ENCODE data around the gene IFIT1.

The IFIT1 gene

DNA sequence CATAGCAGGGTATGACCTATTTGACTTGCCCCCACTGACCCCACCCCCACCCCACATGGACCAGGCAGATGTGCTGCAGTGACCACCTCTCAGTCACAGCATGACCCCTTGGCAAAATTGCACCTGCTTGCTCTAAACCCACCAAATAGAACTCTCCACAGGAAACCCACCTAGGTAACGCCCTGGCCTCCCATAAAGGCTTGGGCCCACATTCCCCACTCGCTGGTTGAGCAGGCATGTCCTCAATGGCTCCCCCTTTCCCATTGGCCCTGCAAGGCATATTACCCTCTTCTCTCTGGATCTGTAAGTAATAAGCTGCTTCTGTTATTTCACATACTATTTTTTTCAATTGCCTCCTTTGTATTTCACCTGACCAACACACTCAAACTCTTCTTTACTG, 2.7 kb downstream of the IFIT1 start:
- Histone ChIP-seq H3K9me3 (ENCODE audit: control insufficient read depth, insufficient read depth, low read length) (no peaks in the 10 kb centered on the region), H3K4me2 (ENCODE audit: low read length) (no peak overlapping the region), H3K4me1 (ENCODE audit: control insufficient read depth, low read length) (peaks cover 11% of the 10 kb centered on the region), H3F3A (ENCODE audit: control insufficient read depth, insufficient read depth) (no peaks in the 10 kb centered on the region), H4K20me1 (ENCODE audit: control insufficient read depth, insufficient read depth, low read depth, low read length) (no peaks in the 10 kb centered on the region), H3K4me3 (ENCODE audit: low read length) (no peak overlapping the region), H3K27me3 (ENCODE audit: control insufficient read depth, low read length) (no peaks in the 10 kb centered on the region), H3K79me2 (ENCODE audit: control insufficient read depth, low read length) (no peaks in the 10 kb centered on the region), H3K36me3 (ENCODE audit: control insufficient read depth, low read length) (no peaks in the 10 kb centered on the region), H3K9me2 (replicated peaks; ENCODE audit: control insufficient read depth, low read length) (no peaks in the 10 kb centered on the region; the same call in 1 of the 2 replicates), H3K27ac (ENCODE audit: low read depth, low read length) (no peak overlapping the region)
- TF ChIP-seq CTCF (IDR thresholded peaks at IDR 0.05; ENCODE audit: low read depth, low read length, poor library complexity, severe bottlenecking) (no peak), EZH2phosphoT487 (IDR thresholded peaks at IDR 0.05; ENCODE audit: borderline replicate concordance, low read length) (no peak)

GRCh38 chr10:89398003-89398749, 5.8 kb downstream of the IFIT1 start:
- no peaks in the 10 kb centered on the region for H3F3A ChIP-seq (ENCODE audit: control insufficient read depth, insufficient read depth)

DNA sequence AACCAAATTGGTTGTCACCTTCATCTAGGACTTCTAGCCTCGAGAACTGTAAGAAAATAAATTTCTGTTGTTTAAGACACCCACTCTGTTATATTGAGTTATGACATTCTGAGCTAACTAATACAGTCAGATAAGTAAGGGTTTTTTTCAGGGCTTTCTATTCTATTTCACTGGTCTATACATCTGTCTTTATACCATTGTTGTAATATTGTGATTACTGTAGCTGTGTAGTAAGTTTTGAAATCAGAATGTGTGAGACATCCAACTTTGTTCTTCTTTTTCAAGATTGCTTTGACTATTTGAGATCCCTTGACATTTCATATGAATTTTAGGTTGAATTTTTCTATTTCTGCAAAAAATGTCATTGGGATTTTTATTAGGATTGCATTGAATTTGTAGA, 7.5 kb downstream of the IFIT1 start:
- Histone ChIP-seq H3K27ac (ENCODE audit: low read depth, low read length) (no peak overlapping the region), H3K27me3 (ENCODE audit: control insufficient read depth, low read length) (no peaks in the 10 kb centered on the region), H3K9me2 (replicated peaks; ENCODE audit: control insufficient read depth, low read length) (no peaks in the 10 kb centered on the region), H4K20me1 (ENCODE audit: control insufficient read depth, insufficient read depth, low read depth, low read length) (no peaks in the 10 kb centered on the region), H3K9me3 (ENCODE audit: control insufficient read depth, insufficient read depth, low read length) (no peaks in the 10 kb centered on the region), H3K4me1 (ENCODE audit: control insufficient read depth, low read length) (no peaks in the 10 kb centered on the region), H3K36me3 (ENCODE audit: control insufficient read depth, low read length) (no peaks in the 10 kb centered on the region), H3K4me2 (ENCODE audit: low read length) (no peak overlapping the region), H3K4me3 (ENCODE audit: low read length) (no peak overlapping the region), H3K79me2 (ENCODE audit: control insufficient read depth, low read length) (no peaks in the 10 kb centered on the region), H3F3A (ENCODE audit: control insufficient read depth, insufficient read depth) (no peaks in the 10 kb centered on the region)
- TF ChIP-seq EZH2phosphoT487 (IDR thresholded peaks at IDR 0.05; ENCODE audit: borderline replicate concordance, low read length), result no peak
- no peak for TF ChIP-seq CTCF (IDR thresholded peaks at IDR 0.05; ENCODE audit: low read depth, low read length, poor library complexity, severe bottlenecking)

More at GRCh38 chr10:89398003-89398749, 5.8 kb downstream of the IFIT1 start:
- TF ChIP-seq EZH2phosphoT487 (IDR thresholded peaks at IDR 0.05; ENCODE audit: borderline replicate concordance, low read length) (no peak), CTCF (IDR thresholded peaks at IDR 0.05; ENCODE audit: low read depth, low read length, poor library complexity, severe bottlenecking) (no peak)
- Histone ChIP-seq H3K79me2 (ENCODE audit: control insufficient read depth, low read length) (no peaks in the 10 kb centered on the region), H3K27me3 (ENCODE audit: control insufficient read depth, low read length) (no peaks in the 10 kb centered on the region), H3K36me3 (ENCODE audit: control insufficient read depth, low read length) (no peaks in the 10 kb centered on the region), H3K27ac (ENCODE audit: low read depth, low read length) (no peak overlapping the region), H3K4me1 (ENCODE audit: control insufficient read depth, low read length) (no peaks in the 10 kb centered on the region), H3K4me2 (ENCODE audit: low read length) (no peak overlapping the region), H4K20me1 (ENCODE audit: control insufficient read depth, insufficient read depth, low read depth, low read length) (no peaks in the 10 kb centered on the region), H3K4me3 (ENCODE audit: low read length) (no peak overlapping the region), H3K9me2 (replicated peaks; ENCODE audit: control insufficient read depth, low read length) (no peaks in the 10 kb centered on the region), H3K9me3 (ENCODE audit: control insufficient read depth, insufficient read depth, low read length) (no peaks in the 10 kb centered on the region)

All from DOHH2 (cell line).